Esophagus muscularis mucosa (tissue), 4 donors: ENCODE results near the gene OR8B8.

ENCODE experiments used
- EP300 ChIP-seq: sonication (generic); formaldehyde crosslinking; IDR thresholded peaks from one replicate; pipeline ENCODE4 v1.6.1; 2017; ENCODE audit warnings: antibody characterized with exemption
- POLR2A ChIP-seq: fragments of 450-650 bp; IDR thresholded peaks from one replicate; pipeline ENCODE4 v1.6.1; 2017; ENCODE audit warnings: antibody characterized with exemption, moderate library complexity, mild to moderate bottlenecking, low read depth
- POLR2AphosphoS5 ChIP-seq, 2 donors: sonication (generic); formaldehyde crosslinking; IDR thresholded peaks; one replicate each; pipeline ENCODE4 v1.6.1; 2017; ENCODE audit warnings: antibody characterized with exemption in 2 of 2
- TF ChIP-seq, protein P1 (sequence below), 3 experiments: fragments of 200-600 bp in 2 of 3; fragments of 450-650 bp in 1 of 3; sonication (generic) in 2 of 3; IDR thresholded peaks; one replicate each; pipeline ENCODE4 v1.5.1; 2017 to 2019; ENCODE audit warnings: antibody characterized with exemption in 3 of 3, mild to moderate bottlenecking in 2 of 3, moderate library complexity in 1 of 3

DNA sequence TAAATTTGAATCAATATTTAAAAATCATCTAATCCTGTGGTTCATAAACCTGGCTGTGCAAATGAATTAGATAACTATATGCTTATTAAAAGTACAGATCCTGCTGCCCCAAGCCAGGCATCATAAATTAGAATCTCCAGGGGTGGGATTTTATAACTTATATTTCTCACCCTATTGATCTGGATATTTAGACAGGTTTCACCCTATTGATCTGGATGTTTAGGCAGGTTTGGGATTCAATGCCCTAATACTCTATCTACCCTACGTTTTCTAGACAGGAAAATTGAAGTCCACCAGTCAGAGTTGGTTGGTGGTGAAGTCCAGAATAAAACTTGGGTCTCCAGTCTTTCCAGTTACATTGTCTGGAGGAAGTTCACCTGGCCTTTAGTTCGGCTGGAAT, 2.6 kb downstream of the OR8B8 start:
- TF ChIP-seq, protein P1, sequence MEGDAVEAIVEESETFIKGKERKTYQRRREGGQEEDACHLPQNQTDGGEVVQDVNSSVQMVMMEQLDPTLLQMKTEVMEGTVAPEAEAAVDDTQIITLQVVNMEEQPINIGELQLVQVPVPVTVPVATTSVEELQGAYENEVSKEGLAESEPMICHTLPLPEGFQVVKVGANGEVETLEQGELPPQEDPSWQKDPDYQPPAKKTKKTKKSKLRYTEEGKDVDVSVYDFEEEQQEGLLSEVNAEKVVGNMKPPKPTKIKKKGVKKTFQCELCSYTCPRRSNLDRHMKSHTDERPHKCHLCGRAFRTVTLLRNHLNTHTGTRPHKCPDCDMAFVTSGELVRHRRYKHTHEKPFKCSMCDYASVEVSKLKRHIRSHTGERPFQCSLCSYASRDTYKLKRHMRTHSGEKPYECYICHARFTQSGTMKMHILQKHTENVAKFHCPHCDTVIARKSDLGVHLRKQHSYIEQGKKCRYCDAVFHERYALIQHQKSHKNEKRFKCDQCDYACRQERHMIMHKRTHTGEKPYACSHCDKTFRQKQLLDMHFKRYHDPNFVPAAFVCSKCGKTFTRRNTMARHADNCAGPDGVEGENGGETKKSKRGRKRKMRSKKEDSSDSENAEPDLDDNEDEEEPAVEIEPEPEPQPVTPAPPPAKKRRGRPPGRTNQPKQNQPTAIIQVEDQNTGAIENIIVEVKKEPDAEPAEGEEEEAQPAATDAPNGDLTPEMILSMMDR (IDR thresholded peaks at IDR 0.05), result no peak
- TF ChIP-seq POLR2A, result no peak
- TF ChIP-seq POLR2AphosphoS5 (IDR thresholded peaks at IDR 0.05), result no peak
- no peak for TF ChIP-seq EP300
